ENCODE data around the gene MMP24OS. TPM values are rescaled to one million over a fixed set of nuclear protein-coding genes. Genes with fewer than 3 reads are reported as not detected.

The MMP24OS gene
- total RNA-seq, 1 donor from 2014 or later: 5.0 TPM

DNA sequence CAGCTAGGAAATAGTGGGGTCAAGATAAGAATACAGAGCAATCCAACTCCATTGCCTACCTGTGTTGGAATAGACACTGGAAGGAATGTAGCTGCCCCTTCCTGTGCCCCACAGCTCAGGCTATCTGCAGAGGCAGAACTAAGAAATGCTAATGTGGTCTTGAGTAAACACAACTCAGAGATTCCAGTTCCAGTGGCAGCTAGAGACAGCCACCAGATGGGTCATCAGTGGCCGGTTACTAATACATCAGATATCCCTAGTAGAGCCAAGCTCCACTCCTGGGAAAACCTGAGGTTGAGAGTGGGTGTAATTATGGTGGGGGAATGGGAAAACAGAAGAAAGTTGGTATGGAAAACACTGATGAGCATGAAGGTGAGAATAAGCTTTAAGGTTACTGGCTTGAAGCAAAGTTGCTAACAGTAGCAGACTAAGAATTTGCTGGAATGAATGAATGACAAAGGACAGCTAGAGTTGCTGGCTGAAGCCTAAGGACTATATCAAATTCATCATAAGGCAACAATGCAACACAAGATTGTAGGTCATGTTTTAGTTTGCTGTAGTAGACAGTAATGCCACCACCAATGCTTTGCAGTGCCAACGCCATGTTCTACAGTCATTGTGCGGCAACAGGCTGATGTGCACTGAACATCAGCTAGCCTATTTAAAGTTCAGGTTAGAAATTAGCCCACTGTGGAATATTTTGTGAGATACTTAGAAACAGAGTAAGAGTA, 42.6 kb upstream of the MMP24OS start:
- TF ChIP-seq, protein P1, sequence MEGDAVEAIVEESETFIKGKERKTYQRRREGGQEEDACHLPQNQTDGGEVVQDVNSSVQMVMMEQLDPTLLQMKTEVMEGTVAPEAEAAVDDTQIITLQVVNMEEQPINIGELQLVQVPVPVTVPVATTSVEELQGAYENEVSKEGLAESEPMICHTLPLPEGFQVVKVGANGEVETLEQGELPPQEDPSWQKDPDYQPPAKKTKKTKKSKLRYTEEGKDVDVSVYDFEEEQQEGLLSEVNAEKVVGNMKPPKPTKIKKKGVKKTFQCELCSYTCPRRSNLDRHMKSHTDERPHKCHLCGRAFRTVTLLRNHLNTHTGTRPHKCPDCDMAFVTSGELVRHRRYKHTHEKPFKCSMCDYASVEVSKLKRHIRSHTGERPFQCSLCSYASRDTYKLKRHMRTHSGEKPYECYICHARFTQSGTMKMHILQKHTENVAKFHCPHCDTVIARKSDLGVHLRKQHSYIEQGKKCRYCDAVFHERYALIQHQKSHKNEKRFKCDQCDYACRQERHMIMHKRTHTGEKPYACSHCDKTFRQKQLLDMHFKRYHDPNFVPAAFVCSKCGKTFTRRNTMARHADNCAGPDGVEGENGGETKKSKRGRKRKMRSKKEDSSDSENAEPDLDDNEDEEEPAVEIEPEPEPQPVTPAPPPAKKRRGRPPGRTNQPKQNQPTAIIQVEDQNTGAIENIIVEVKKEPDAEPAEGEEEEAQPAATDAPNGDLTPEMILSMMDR (IDR thresholded peaks at IDR 0.05; ENCODE audit: insufficient read depth, low read length, severe bottlenecking): no peak
- Histone ChIP-seq H3K4me3 (ENCODE audit: low read depth, low read length) (no peak overlapping the region), H3K36me3 (ENCODE audit: control insufficient read depth, insufficient read depth, low read length) (no peaks in the 10 kb centered on the region), H3K27me3 (ENCODE audit: control insufficient read depth, insufficient read depth, low read length) (no peaks in the 10 kb centered on the region)
- DNase-seq (ENCODE audit: low read depth) (peak; percentile 62), FAIRE-seq (no peak)

DNA sequence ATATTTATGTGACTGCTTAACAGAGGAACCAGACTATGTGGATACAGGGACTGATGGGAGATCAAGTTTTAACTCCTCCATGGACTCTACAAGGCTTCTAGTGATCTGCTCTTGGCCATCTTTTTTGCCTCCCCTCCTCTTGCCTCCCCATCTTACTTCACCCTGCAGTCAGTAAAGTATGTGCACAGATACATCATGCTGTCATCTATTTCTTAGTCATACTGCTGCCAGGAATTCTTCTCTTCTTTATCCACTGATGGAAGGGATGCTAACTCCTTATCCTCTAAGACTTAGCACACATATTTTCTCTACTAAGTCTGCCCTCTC, 41.9 kb upstream of the MMP24OS start:
- H3K36me3 ChIP-seq (ENCODE audit: control insufficient read depth, insufficient read depth, low read length): no peaks in the 10 kb centered on the region
- DNase-seq (ENCODE audit: low read depth): peak; percentile 65
- TF ChIP-seq, protein P1 (IDR thresholded peaks at IDR 0.05; ENCODE audit: insufficient read depth, low read length, severe bottlenecking): no peak
- no peak overlapping the region for H3K4me3 ChIP-seq (ENCODE audit: low read depth, low read length)
- no peak for FAIRE-seq
- H3K27me3 ChIP-seq (ENCODE audit: control insufficient read depth, insufficient read depth, low read length): no peaks in the 10 kb centered on the region

DNA sequence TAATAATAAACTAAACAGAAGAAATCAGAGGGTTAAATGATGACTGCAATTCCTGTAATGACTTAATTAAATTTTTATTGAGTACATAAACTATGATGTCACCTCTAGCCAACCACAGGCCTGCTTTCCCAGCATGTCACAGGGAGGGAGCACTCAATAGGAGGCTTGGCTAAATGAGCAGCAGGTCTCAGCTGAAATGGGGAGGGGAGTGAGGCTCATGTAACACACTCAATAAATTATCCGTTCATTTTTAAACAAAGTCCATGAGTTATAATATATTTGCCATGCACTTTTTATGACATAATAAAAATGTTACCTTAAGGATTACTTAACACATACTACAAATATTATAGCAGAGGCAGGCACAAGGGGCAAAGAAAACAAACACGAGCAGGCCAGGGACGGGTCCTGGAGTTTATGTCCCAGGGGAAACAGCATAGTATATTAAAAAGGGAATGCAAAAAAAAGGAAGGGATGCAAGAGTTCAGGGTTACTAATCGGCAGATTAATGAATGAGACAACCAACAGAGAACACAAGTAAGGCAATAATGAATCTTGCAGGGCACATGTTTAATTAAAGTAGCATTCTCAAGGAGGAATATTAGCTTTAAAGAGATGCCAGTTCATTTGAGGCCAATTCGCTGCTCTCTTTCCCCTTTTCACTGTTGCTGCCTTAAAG, 41.4 kb upstream of the MMP24OS start:
- Histone ChIP-seq H3K36me3 (ENCODE audit: control insufficient read depth, insufficient read depth, low read length) (no peaks in the 10 kb centered on the region), H3K27me3 (ENCODE audit: control insufficient read depth, insufficient read depth, low read length) (no peaks in the 10 kb centered on the region), H3K4me3 (ENCODE audit: low read depth, low read length) (no peak overlapping the region)
- TF ChIP-seq, protein P1 (IDR thresholded peaks at IDR 0.05; ENCODE audit: insufficient read depth, low read length, severe bottlenecking): no peak
- FAIRE-seq (no peak), DNase-seq (ENCODE audit: low read depth) (peak; percentile 56)

DNA sequence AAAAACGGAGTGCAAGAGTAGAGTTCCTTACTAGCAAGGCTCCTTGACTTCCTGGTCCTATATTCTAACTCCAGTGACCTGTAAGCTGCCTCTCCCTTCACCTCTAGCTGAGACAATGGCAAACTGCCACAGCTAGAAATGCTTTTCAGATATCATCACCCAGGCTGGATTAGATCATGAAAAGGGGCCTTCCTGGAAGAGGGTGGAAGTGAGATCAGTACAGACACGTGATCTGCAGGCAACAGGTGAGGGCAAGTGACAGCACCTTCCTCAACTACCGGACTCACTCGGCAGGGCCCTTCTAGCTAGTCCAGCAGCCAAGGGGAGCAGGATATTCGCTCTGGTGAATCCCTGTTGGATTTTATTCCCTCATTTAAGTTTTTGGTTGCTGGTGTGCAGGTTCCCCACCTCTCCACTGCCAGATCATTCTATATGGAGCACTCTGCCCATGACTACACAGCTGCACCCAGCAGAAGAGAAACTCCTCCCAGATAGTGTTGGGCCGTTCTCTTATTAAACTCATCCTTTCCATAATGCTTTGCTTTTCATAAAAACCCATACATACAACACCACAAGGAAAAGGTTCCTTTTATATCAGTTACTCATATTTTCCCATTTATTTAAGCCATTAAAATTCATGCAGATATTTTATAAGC, 40.7 kb upstream of the MMP24OS start:
- peak; percentile 96 for FAIRE-seq
- no peaks in the 10 kb centered on the region for H3K36me3 ChIP-seq (ENCODE audit: control insufficient read depth, insufficient read depth, low read length)
- TF ChIP-seq, protein P1 (IDR thresholded peaks at IDR 0.05; ENCODE audit: insufficient read depth, low read length, severe bottlenecking): no peak
- DNase-seq (ENCODE audit: low read depth): peak; percentile 99
- no peak overlapping the region for H3K4me3 ChIP-seq (ENCODE audit: low read depth, low read length)
- no peaks in the 10 kb centered on the region for H3K27me3 ChIP-seq (ENCODE audit: control insufficient read depth, insufficient read depth, low read length)

DNA sequence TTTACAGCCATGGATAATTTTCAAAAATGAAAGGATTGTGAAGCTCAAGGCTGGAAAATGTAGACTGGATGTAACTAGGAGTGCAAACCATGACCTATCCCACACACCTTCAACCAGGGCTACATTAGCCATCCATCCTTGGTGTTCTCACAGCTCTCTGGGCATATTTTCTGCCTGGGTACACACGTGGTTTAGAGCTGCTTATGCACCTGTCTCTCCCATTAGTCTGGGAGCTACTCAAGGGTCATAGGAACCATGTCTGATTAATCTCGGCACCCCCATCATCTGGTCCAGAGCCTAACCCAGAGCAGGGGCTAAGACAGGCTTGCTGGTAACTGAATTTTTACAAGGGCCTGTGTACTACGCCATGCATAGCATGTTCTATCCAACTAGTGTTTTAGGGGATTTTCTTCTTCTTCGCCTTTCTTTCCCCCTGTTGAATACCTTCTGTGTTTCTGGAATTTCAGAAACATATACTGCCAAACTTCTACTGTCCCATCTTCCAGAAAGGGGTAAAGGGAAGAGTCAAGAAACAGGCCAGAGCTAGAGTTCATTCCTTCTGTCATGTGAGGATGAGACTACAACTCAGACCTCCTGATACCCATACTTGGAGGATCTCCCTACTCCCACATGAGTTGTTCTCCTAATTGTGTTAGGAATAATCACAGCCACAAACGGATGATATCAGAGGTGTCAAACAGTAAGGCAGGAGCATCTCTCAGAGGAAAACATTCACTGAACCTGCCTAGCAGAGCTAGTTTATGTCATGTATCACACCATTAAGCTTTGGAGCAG, 39.7 kb upstream of the MMP24OS start:
- no peak overlapping the region for H3K4me3 ChIP-seq (ENCODE audit: low read depth, low read length)
- H3K36me3 ChIP-seq (ENCODE audit: control insufficient read depth, insufficient read depth, low read length): no peaks in the 10 kb centered on the region
- H3K27me3 ChIP-seq (ENCODE audit: control insufficient read depth, insufficient read depth, low read length): no peaks in the 10 kb centered on the region
- TF ChIP-seq, protein P1 (IDR thresholded peaks at IDR 0.05; ENCODE audit: insufficient read depth, low read length, severe bottlenecking): no peak
- no peak for FAIRE-seq
- no peak for DNase-seq (ENCODE audit: low read depth)
